Activated CD8-positive, alpha-beta memory T cell treated with anti-CD3 and anti-CD28 coated beads for 48 hours (primary cell): Measurements from ENCODE around the gene MACROD2.

ENCODE experiments used
- DNase-seq, 3 experiments: peaks; one replicate each; pipeline ENCODE4 v3.0.0-alpha.2; 2020; ENCODE audit warnings: low read depth in 2 of 3, low spot score in 2 of 3

Gene MACROD2

DNA sequence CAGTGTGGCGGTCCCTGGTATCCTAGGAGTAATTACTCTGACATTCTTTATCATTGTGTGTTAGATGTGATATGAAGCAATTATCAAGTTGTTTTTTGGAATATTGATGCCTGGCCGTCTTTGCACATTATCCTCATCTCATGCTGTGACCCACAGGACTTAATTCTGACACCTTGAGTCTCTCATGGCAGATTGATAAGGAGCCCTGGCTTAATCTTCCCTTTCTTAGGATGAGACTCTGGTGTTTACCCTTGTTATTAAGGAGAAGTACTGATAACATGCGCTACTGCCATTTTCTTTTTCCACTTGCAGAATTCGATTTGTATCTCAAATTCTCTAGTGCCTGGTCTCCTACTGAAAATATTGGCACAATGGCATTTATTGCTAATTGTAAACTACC lies 1597.8 kb downstream of the MACROD2 start:
- no peak for DNase-seq

DNA sequence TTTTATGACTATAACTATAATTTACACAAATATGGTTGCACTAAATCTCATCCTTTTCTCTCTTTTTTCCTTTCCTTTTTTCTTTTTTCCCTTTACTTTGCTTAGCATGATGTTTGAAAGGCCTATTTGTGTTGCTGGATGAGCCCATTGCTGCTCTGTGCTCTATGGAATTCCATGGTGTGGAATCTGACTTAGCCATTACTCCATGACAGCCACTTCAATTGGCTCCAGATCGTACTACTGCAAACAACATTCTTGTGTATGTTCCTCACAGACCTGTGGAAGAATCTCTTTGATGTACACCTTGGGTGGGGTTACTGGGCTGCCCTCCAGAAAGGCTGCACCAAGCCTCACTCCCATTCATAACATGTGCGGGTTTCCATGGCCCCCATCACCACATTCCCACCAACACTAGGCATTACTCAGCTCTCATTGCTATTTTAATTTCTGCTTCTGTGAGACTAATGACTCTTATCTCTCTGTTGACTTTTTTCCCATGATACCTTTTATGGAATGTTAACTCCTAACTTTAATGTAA lies 1598.9 kb downstream of the MACROD2 start:
- no peak for DNase-seq

DNA sequence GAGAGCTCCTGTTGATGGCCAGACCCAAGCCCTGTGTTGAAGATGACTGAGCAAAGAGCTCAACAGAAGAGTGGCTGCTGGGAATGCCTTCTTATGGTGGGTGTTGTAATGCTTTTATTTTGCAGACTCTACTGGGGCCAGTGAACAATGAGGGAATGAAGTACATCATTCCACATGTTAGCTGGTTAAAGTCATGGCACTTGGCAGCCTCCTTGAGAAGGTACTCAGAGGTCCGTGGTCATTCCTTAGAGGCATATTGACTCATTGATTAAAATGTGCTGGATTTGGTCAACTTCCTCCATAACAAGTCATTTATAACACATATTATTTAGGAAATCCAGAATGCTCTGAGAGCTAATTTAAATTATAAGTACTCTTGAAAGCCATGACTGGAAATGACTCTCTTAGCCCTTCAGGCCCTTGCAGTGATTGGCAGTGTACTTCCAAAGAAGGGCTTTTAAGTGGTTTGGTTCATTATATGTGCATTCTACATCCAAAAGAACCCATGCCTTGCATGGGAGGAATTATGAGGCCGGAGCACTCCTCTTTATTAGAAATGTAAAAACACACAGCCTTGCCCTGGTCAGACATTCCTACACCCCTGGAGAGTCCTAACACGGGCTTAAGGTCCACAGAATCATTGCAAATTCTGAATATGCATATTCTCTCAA lies 1601.0 kb downstream of the MACROD2 start:
- DNase-seq, result no peak

- DNase-seq, result no peak
Observed at GRCh38 chr20:15597306-15597705, 1602.0 kb downstream of the MACROD2 start.

- DNase-seq, result no peak
Observed at GRCh38 chr20:15599961-15600360, 1604.6 kb downstream of the MACROD2 start.

- DNase-seq, result no peak
Observed at GRCh38 chr20:15600565-15600964, 1605.2 kb downstream of the MACROD2 start.

- DNase-seq, result no peak
Observed at GRCh38 chr20:15603506-15603905, 1608.2 kb downstream of the MACROD2 start.

- DNase-seq, result no peak
Observed at GRCh38 chr20:15603978-15604805, 1608.9 kb downstream of the MACROD2 start.

DNA sequence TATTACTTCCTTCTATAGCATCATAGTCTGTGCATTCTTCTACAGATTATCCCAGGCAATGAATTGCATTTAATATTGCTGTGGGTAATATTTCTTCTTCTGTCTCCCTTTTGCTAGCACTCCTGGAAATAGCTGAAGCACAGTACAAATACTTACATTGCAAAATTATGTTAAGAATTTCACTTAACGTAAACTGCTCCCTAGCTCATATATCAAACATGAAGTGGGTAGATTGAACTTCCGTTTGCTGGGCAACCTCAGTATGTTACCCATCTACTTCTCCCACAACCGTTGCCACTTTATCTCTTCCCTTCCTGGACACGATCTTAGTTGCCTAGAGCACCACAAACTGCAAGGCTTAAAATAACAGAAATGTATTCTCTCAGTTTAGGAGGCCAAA lies 1614.6 kb downstream of the MACROD2 start:
- DNase-seq, result no peak

DNA sequence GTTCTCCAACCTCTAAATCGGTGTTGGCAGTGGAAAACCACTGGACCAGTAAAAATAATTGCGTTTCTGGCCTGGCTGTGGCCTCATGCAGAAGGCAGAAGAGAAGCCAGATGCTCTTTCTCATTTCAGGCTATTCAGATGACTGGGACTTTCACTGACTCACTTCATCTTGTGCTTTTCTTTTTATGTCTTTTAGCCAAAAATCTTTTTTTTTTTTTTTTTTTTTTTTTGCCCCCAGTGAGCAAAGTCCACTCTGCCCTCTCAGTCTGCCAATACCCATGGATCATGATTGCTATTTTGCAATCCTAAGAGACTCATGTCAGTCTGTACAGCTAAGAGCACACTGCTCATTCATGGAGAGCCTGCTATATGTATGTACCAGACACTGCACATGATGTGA lies 1615.5 kb downstream of the MACROD2 start:
- no peak for DNase-seq

DNA sequence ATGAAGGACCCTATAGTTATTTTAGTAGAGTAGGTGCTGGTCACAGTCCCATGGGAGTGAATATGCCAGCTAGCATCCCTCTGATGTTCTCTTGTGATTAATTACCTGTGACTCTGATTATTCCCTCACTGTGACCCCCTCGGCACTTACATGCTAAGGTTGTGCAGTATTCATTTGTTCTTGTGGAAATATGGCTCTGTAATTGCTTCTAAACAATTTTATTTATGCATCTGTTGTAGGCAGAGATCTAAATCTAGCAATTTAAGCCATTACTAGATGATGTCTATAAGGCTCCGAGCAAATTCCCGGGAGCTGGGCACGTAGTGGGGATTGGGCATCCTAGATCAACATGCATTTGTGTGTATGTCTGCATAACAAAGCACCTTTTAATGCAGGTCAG lies 1616.2 kb downstream of the MACROD2 start:
- no peak for DNase-seq

DNA sequence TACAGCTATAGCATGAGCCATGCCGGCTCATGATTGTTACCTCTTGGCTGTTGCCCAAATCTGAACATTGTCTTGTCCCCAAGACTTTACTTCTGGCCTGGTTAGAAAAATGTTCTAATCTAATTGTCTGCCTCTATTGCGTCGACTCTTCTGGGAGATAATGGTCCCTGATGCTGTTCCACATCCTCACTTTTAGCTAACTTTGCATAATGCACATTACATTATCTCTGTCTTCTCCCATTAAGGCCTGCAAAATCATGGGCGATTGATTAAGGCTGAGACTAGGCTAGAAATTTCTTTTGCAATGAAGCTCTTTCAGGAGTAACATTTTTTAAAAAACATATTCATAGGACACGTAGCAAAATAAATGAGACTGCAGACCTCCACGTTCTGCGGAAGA lies 1616.9 kb downstream of the MACROD2 start:
- no peak for DNase-seq

GRCh38 chr20:15612769-15613168 lies 1617.5 kb downstream of the MACROD2 start:
- no peak for DNase-seq

- no peak for DNase-seq
Observed at GRCh38 chr20:15613530-15613929, 1618.2 kb downstream of the MACROD2 start.

DNA sequence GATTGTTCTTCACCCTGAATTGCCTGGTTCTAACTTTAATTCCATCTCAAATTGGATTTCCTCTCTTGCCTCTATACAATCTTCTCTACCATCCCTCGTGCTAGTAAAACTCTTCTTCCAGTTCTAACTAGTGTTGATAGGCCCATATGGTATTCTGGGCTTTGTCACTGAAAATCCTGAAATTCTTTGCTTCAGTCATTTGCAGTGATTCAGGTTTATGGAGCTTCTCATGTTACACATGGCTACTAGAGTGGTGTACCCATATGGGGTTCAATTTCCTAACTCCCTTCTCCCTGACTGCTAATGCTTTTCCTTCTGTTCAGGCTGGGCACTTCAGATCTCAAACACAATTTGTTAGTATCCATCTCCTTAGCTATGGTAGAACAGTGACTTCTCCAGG lies 1621.3 kb downstream of the MACROD2 start:
- no peak for DNase-seq

GRCh38 chr20:15618110-15618509 lies 1622.8 kb downstream of the MACROD2 start:
- DNase-seq, result no peak

DNA sequence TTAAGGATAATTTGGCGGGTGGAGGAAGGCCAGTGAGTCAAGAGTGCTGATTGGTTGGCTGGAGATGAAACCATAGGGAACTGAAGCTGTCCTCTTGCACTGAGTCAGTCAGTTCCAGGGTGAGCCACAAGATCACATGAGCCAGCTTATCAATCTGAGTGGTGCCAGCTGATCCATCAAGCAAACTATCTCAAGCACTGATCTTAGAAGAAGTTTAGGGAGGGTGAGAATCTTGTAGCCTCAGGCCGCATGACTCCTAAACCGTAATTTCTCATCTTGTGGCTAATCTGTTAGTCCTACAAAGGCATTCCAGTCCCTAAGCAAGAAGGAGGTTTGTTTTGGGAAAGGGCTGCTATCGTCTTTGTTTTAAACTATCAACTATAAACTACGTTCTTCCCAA lies 1623.6 kb downstream of the MACROD2 start:
- DNase-seq, result no peak

- no peak for DNase-seq
Observed at GRCh38 chr20:15619341-15619740, 1624.0 kb downstream of the MACROD2 start.

DNA sequence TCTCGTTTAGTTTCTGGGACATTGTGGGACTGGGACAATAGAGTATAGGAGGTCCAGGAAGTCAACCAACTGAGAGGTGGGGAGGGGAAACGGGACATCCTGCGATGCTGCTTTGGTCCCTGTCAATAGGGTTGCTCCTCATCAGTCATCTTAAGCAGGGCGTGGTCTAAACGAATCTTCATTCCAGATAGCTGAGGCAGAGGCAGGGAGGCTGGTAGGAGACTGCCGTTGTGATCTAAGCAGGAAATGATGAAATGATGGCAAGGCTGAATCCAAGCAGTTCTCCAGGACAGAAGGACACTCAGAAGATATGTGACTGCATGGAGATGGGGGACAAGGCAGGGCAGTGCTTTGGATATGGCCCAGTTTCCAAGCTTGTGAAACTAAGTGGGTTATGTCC lies 1624.5 kb downstream of the MACROD2 start:
- DNase-seq, result no peak

DNA sequence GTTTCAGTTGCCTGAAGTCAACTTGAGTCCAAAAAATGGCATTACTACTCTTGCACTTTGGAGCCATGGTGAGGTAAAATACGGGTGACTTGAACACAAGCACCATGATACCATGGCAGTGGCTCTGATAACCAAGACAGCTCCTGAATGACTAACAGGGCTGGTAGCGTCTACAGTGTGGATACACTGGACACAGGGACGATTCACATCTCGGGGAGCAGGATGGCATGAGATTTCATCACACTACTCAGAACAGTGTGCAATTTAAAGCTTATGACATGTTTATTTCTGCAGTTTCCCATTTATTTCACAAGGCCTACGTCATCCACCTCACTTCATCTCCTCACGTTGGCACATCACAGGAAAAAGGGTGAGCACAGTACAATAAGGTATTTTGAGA lies 1627.1 kb downstream of the MACROD2 start:
- DNase-seq, result no peak

DNA sequence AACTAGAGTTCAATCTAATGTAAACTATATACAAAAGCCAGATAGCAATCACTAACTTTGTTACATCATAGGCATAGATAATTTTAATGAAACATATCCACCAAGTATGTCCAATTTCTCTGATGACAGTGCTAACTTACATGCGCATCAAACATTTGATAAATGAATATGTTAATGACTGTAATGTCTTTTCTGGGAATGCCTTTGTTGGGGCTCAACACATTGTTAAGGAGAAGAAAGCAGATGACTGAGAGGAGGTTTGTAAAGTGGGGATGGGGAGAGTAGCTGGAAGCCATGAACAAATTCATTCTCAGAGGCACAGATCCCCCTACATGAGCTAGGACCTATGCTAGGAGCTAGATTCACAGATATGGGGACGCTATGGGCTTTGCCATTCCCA lies 1627.9 kb downstream of the MACROD2 start:
- DNase-seq, result no peak

DNA sequence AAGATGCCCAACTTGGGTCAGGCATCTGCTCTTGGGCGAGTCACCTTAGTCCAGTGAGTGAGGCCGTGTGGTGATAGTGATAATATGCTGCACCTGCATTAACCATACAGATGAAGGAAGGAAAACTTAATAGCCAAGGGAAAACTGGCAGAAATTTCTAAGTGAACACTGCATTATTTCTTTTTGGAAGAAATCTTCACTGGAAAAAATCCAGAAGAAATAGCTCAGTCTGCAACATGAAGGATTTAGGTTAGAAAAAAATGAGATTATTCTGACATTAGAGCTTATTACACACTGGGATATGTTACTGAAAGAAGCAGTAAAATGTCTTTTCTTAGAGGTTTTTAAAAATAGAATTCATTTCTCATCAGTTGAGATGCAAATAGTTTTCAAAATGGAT lies 1630.7 kb downstream of the MACROD2 start:
- no peak for DNase-seq
